KMS-11 (cell line): Measurements from ENCODE around the gene STAM.

Experiments used
- H2AFZ ChIP-seq: fragments of 200-600 bp; sonication (generic); 2 replicates; pipeline ENCODE4 v1.6.1; 2016; ENCODE audit warnings: antibody characterized with exemption, mixed run types, low read depth
- H3K27ac ChIP-seq: fragments of 200-600 bp; sonication (generic); 2 replicates; pipeline ENCODE4 v1.6.1; 2016; ENCODE audit warnings: mild to moderate bottlenecking, mixed run types
- H3K27me3 ChIP-seq: fragments of 200-600 bp; sonication (generic); 2 replicates; pipeline ENCODE4 v1.6.1; 2017; ENCODE audit warnings: mild to moderate bottlenecking, low read depth, mixed run types, moderate library complexity; ENCODE audit not compliant: insufficient read depth
- H3K36me3 ChIP-seq: fragments of 200-600 bp; sonication (generic); 2 replicates; pipeline ENCODE4 v1.6.1; 2017; ENCODE audit warnings: mild to moderate bottlenecking, mixed run types; ENCODE audit not compliant: insufficient read depth
- H3K4me1 ChIP-seq: fragments of 200-600 bp; sonication (generic); 2 replicates; pipeline ENCODE4 v1.6.1; 2016; ENCODE audit warnings: mild to moderate bottlenecking, low read depth, mixed run types; ENCODE audit not compliant: poor library complexity, severe bottlenecking
- H3K4me2 ChIP-seq: fragments of 200-600 bp; sonication (generic); 2 replicates; pipeline ENCODE4 v1.7.0; 2016; ENCODE audit warnings: mild to moderate bottlenecking, mixed run types
- H3K4me3 ChIP-seq: fragments of 200-600 bp; sonication (generic); IDR thresholded peaks from 2 replicates; pipeline ENCODE4 v1.6.1; 2017; ENCODE audit warnings: low read depth, low read length, mixed read lengths; ENCODE audit not compliant: insufficient read depth
- H3K79me2 ChIP-seq: fragments of 200-600 bp; sonication (generic); 2 replicates; pipeline ENCODE4 v1.6.1; 2016; ENCODE audit warnings: low read depth, mixed run types; ENCODE audit not compliant: insufficient read depth
- H3K9ac ChIP-seq: fragments of 200-600 bp; sonication (generic); 2 replicates; pipeline ENCODE4 v1.6.1; 2016; ENCODE audit warnings: mild to moderate bottlenecking, mixed run types
- H4K20me1 ChIP-seq: fragments of 200-600 bp; sonication (generic); 2 replicates; pipeline ENCODE4 v1.6.1; 2016; ENCODE audit warnings: mild to moderate bottlenecking, mixed run types; ENCODE audit not compliant: insufficient read depth
- CTCF ChIP-seq: fragments of 200-600 bp; sonication (generic); conservative IDR thresholded peaks from 2 replicates; pipeline ENCODE4 v1.6.1; 2017; ENCODE audit warnings: low read depth, mild to moderate bottlenecking, antibody characterized with exemption, low read length, moderate library complexity, mixed read lengths

The STAM gene

GRCh38 chr10:17708821-17709220 is 64.9 kb downstream of the STAM start:
- TF ChIP-seq CTCF: no peak
- no peak overlapping the region for H3K9ac ChIP-seq
- H3K4me1 ChIP-seq: no peaks in the 10 kb centered on the region
- H3K4me3 ChIP-seq: no peak overlapping the region
- H2AFZ ChIP-seq: no peak overlapping the region
- no peak overlapping the region for H3K27ac ChIP-seq
- H3K4me2 ChIP-seq: no peak overlapping the region
- H3K36me3 ChIP-seq: peaks cover 4% of the 10 kb centered on the region; the same call in 1 of the 2 replicates
- no peaks in the 10 kb centered on the region for H3K27me3 ChIP-seq
- no peaks in the 10 kb centered on the region for H3K79me2 ChIP-seq
- H4K20me1 ChIP-seq: no peaks in the 10 kb centered on the region

GRCh38 chr10:17709492-17709891 is 65.5 kb downstream of the STAM start:
- H4K20me1 ChIP-seq: no peaks in the 10 kb centered on the region
- peaks cover 4% of the 10 kb centered on the region; the same call in 1 of the 2 replicates for H3K36me3 ChIP-seq

GRCh38 chr10:17710181-17710580 is 66.2 kb downstream of the STAM start:
- Histone ChIP-seq H3K27ac (no peak overlapping the region), H4K20me1 (no peaks in the 10 kb centered on the region), H3K4me2 (no peak overlapping the region), H2AFZ (no peak overlapping the region), H3K79me2 (no peaks in the 10 kb centered on the region), H3K36me3 (peaks cover 4% of the 10 kb centered on the region; the same call in 1 of the 2 replicates), H3K4me1 (no peaks in the 10 kb centered on the region), H3K4me3 (no peak overlapping the region), H3K27me3 (no peaks in the 10 kb centered on the region), H3K9ac (no peak overlapping the region)
- TF ChIP-seq CTCF: no peak

More at GRCh38 chr10:17709492-17709891, 65.5 kb downstream of the STAM start:
- H3K4me2 ChIP-seq: no peak overlapping the region
- no peak overlapping the region for H3K9ac ChIP-seq
- no peaks in the 10 kb centered on the region for H3K27me3 ChIP-seq
- no peak for TF ChIP-seq CTCF
- no peaks in the 10 kb centered on the region for H3K79me2 ChIP-seq
- no peak overlapping the region for H3K27ac ChIP-seq
- H2AFZ ChIP-seq: no peak overlapping the region
- no peaks in the 10 kb centered on the region for H3K4me1 ChIP-seq
- no peak overlapping the region for H3K4me3 ChIP-seq

GRCh38 chr10:17712053-17712452 is 68.1 kb downstream of the STAM start:
- Histone ChIP-seq H3K36me3 (peaks cover 4% of the 10 kb centered on the region; the same call in 1 of the 2 replicates), H3K4me1 (no peaks in the 10 kb centered on the region), H3K27ac (no peak overlapping the region), H3K4me2 (no peak overlapping the region), H4K20me1 (no peaks in the 10 kb centered on the region), H3K4me3 (no peak overlapping the region), H3K27me3 (no peaks in the 10 kb centered on the region), H3K79me2 (no peaks in the 10 kb centered on the region), H3K9ac (no peak overlapping the region), H2AFZ (no peak overlapping the region)
- TF ChIP-seq CTCF: no peak
